CMK (cell line): ENCODE data around the gene WRAP53.

Experiments used
- DNase-seq: peaks from one replicate; pipeline ENCODE4 v3.0.0-alpha.2; 2010; ENCODE audit warnings: low read depth

The WRAP53 gene

DNA sequence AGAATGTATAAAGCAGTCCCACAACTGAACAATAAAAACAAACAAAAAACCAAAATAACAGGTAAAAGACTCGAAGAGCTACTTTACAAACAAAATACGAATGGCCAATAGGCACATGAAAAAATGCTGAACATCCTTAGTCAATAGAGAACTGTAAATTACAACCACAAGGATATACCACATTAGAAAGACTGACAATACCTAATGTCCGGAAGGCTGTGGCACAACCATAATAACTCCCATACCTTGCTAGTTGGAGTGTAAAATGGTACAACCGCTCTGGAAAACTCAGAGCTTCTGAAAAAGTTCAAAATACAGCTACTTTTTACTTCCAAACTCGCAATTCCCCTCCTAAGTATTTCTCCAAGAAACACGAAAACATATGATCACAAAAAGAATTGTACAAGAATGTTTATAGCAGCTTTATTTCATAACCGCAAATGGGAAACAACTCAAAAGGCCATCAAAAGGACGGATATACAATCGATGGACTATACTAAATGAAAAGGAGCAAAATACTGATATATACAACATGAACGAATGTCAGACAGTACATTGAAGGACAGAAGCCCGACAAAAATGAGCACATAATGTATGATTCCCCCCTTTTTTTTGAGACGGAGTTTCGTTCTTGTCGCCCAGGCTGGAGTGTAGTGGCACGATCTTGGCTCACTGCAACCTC lies 3.3 kb upstream of the WRAP53 start:
- DNase-seq = no peak

DNA sequence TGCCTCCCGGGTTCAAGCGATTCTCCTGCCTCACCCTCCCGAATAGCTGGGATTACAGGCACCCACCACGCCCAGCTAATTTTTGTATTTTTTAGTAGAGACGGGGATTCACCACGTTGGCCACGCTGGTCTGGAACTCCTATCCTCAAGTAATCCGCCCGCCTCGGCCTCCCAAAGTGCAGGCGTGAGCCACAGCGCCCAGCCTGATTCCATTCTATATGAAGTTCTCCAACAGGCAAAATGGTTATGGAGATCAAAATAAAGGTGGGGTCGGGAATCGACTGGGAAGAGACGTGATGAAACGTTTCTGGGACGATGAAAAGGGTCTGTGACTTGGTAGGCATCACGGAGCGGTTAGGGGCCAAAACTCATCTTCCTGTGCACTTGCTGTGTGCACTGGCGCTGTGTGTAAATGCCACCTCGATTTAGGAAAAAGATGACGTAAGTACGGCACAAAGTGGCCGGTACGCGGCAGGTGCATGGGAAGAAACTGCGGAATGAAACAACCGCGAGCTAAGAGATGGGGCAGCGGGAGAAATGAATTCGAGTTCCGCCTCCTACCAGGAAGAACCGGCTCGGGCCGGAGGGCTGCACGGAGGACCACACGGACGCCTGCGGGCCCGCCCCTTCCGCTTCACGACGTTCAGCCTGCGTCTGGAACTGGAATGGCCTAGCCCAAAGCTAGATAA lies 2.6 kb upstream of the WRAP53 start:
- peak; percentile 56 for DNase-seq

GRCh38 chr17:7686222-7687071 lies 1.8 kb upstream of the WRAP53 start:
- DNase-seq = peak; percentile 36

- peak; percentile 69 for DNase-seq
These were observed 987 bp upstream of the WRAP53 start, which contains the start of gene TP53 for GRCh38 chr17:7687072-7687907. TSS of gene TP53 (minus strand) at chr17:7687490. CDS start at chr17:7676594, 10,896 bp downstream.

DNA sequence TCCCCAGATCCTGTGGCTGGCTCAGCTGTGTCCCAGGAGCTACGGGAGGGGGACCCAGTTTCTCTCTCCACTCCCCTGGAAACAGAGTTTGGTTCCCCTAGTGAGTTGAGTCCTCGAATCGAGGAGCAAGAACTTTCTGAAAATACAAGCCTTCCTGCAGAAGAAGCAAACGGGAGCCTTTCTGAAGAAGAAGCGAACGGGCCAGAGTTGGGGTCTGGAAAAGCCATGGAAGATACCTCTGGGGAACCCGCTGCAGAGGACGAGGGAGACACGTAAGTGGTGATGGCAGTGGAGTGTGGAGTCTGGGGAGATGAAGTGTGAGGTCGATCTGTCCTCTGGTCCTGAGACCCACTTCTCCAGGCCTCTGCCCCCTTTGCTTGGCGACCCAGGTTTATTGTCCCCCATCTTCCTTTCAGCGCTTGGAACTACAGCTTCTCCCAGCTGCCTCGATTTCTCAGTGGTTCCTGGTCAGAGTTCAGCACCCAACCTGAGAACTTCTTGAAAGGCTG lies 585 bp downstream of the WRAP53 start:
- DNase-seq = no peak

- no peak for DNase-seq
These were observed 7.3 kb downstream of the WRAP53 start for GRCh38 chr17:7695586-7695985.

- DNase-seq = no peak
These were observed 9.7 kb downstream of the WRAP53 start for GRCh38 chr17:7697828-7698588.

DNA sequence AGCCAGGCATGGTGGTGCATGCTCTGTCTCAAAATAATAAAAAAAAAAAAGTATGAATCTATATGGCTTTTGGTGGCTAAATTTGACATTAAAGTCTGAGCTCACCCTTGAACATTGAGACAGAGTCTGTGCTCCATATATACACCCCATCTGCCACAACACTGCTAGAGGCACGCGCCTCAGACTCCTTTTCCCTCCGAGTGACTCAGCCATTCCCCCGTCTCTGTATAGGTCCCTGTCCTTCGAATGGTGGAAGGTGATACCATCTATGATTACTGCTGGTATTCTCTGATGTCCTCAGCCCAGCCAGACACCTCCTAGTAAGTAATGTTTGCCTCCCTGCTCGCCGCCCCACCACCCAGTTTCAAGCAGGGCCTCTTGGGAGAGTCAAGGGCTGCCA lies 12.2 kb downstream of the WRAP53 start:
- DNase-seq = no peak

- DNase-seq = no peak
These were observed 13.4 kb downstream of the WRAP53 start for GRCh38 chr17:7701681-7702080.

DNA sequence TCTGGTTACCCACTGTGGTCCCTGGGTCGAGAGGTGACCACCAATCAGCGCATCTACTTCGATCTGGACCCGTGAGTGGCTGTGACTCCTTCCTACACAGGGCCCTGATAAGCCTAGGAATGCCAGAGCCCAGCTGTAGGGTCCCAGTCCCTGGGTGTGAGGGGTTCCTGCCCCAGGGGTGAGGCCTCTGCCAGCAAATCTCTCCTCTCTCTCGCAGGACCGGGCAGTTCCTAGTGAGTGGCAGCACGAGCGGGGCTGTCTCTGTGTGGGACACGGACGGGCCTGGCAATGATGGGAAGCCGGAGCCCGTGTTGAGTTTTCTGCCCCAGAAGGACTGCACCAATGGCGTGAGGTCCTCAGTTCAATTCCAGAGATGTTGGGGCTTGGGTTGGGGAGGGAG lies 14.5 kb downstream of the WRAP53 start:
- no peak for DNase-seq

DNA sequence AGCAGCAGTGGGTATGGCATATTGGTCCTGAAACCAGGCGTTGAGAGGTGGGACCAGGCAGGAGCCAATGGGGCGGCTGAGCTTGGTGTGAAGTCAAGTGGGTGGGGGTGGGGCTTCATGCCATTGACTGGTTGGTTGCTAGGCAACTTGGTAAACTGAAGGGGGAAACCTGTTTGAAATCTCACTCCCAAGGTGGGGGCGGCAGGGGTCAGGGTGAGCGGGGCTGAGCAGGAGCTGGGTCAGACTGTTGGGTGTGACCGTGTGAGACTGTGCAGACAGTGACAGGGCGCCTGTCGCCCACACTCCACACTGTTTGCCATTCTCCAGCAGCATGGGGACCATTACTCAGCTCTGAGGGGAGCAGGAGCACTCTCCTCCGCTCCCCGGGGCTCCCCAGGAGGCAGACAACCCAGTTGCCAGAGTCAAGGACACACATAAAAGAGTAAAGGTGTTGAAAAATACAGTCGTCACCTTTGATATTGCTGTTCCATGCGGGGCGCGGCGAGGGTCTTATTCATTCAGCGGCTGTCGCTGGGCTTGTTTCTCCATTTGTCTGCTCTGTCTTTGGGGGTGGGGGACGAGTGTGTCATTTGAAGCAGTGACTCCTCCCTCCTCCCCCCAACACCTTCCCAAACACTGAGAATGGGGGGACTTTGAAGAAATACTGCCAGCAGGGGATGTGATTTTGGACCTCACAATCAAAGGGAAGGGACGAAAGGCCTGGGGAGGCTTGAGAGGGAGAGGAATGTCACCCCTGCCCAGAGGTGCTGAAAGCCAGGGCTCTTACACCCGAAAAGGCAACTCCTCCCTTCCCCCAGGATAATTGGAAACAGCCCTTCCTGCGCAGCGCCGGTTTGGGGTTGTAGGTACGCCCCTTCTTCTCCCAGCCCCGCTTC lies 15.6 kb downstream of the WRAP53 start:
- DNase-seq = no peak

DNA sequence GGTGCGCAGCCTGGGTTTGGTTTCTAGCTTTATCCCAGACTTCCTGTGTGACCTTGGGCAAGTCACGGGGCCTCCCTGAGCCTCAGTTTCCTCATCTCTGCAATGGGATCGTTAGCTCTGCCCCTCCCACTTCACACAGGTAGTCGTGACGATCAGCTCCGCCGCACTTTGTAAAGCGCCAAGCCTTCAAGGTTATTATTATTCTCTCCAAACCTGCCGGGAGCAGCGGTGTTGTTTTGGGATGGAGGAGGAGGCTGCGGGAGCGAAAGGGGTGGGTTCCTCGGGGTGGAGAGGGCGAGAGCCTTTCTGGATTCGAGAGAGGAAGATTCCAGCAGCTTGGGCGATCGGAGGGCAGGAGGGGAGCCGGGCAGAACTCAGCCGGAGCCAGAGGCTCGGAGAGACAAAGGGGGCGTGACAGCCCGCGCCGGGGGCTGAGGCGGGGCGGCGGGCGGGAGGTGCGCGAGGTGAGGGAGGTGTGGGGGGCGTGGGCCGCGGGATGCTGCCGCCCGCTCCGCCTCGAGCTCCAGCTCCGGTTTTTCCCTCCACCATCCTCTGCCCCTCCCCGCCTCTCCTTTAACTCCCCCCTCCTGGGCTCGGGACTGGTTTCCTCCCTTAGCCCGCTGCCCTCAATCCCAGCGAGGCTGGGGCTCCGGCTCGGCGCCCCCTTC lies 16.5 kb downstream of the WRAP53 start, which contains the start of gene EFNB3:
Gene EFNB3 (plus strand): TSS at position 602 of the 668 bp plus-strand sequence. CDS start 397 bp downstream, outside the sequence.
- no peak for DNase-seq

GRCh38 chr17:7705269-7706255 lies 17.3 kb downstream of the WRAP53 start:
- DNase-seq = no peak

DNA sequence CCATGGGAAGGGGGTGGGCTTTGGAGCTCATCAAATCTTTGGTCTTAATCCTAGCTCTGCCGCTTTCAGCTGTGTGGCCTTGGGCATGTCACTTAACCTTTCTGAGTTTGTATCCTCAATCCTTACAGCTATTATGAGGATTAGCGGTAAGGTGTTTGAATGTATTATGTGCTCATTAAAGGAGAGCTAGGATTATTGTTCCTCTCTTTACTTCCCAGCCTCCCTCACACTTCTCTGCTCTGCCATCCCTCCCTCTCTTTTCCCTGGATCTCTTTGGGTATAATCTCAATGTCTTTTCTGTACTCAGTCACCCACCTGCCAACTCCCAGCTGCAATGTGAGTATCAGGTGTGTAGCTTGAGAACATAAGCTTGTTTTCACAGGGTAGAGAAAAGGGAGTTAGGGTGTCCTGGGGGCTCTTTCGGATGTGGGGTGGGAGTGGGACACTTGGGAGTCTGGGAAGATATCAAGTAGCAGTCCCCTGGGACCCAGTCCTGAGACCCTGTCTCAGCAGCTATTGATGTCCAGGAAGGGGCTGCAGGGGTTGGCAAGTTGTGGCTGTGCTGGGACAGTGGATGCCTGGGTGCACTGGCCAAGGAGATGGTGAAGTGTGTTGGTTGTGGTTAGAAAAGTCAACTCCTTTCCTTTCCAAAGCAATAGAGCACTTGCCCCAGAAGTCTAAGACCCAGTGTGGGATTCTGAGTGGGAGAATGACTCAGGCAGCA lies 18.5 kb downstream of the WRAP53 start:
- no peak for DNase-seq

GRCh38 chr17:7707446-7707845 lies 19.2 kb downstream of the WRAP53 start:
- no peak for DNase-seq

DNA sequence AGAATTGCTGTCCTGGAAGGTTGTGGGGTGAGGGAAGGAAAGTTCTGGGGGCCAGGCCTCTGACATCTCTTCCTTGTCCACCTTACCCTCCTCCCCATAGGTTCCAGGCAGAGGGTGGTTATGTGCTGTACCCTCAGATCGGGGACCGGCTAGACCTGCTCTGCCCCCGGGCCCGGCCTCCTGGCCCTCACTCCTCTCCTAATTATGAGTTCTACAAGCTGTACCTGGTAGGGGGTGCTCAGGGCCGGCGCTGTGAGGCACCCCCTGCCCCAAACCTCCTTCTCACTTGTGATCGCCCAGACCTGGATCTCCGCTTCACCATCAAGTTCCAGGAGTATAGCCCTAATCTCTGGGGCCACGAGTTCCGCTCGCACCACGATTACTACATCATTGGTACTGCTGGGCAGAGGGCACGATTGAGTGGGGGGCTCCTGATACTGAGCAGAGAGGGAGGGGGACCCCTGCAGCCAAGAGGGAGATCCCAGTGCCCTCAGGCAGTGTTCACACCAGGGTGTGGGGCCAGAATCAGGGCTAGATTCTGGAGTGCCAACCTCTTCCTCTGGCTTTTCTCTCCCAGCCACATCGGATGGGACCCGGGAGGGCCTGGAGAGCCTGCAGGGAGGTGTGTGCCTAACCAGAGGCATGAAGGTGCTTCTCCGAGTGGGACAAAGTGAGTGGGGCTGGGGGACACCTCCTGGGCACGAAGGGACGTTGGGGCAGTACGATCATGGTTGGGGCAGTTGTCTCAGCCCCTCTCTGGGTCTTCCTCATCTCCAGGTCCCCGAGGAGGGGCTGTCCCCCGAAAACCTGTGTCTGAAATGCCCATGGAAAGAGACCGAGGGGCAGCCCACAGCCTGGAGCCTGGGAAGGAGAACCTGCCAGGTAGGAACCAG lies 19.8 kb downstream of the WRAP53 start:
- no peak for DNase-seq
